ENCODE data around the gene CNIH3. TPM values are rescaled to one million over a fixed set of nuclear protein-coding genes. Genes with fewer than 3 reads are reported as not detected.

The CNIH3 gene
- total and polyA plus RNA-seq, 2 donors (not counting 1 experiment from before 2014, with no cell fraction given): 0.72 to 1.8 TPM

- intact Hi-C loops (cut with micrococcal nuclease): no loop called here
- Histone ChIP-seq H3K36me3 (replicated peaks in 1 of 2; ENCODE audit: control extremely low read depth in 1 of 2, control insufficient read depth in 1 of 2, extremely low read depth in 1 of 2, insufficient read depth in 2 of 2, low read length in 1 of 2) (no peaks in the 10 kb centered on the region), H2AFZ (ENCODE audit: insufficient read depth, low read depth, low read length, poor library complexity, severe bottlenecking) (no peak overlapping the region), H3K4me3 (ENCODE audit: control extremely low read depth in 1 of 5, extremely low read depth in 1 of 5, insufficient read depth in 1 of 5, low read depth in 2 of 5, low read length in 4 of 5) (no peak overlapping the region), H3K4me1 (ENCODE audit: control insufficient read depth in 2 of 2, insufficient read depth in 2 of 2, low read length in 2 of 2) (no peaks in the 10 kb centered on the region), H3K27me3 (replicated peaks in 1 of 4; ENCODE audit: control extremely low read depth in 1 of 4, control insufficient read depth in 3 of 4, insufficient read depth in 4 of 4, low read length in 3 of 4) (no peaks in the 10 kb centered on the region), H3K27ac (ENCODE audit: low read length in 2 of 2) (no peak overlapping the region), H3K9ac (ENCODE audit: low read length) (no peak overlapping the region), H3K4me2 (replicated peaks; ENCODE audit: low read depth, low read length, poor library complexity, severe bottlenecking) (no peak overlapping the region), H3K79me2 (ENCODE audit: control insufficient read depth, insufficient read depth, low read length) (no peaks in the 10 kb centered on the region), H3K9me3 (ENCODE audit: control extremely low read depth in 1 of 3, control insufficient read depth in 2 of 3, insufficient read depth in 1 of 3, low read length in 2 of 3) (no peaks in the 10 kb centered on the region), H4K20me1 (ENCODE audit: control insufficient read depth, insufficient read depth, low read length, poor library complexity, severe bottlenecking) (no peaks in the 10 kb centered on the region)
- Mint-ChIP-seq H3K27ac (no peak overlapping the region), H3K4me1 (no peaks in the 10 kb centered on the region), H3K9me3 (ENCODE audit: insufficient read depth) (no peaks in the 10 kb centered on the region), H3K4me3 (no peak overlapping the region), H3K27me3 (no peaks in the 10 kb centered on the region)
- CTCF ChIA-PET: no interaction called here
- ATAC-seq (ENCODE audit: low read depth) (no peak), DNase-seq (no peak)
- WGBS (ENCODE audit: insufficient coverage): 94% methylated on average over 4 of the region's 8 CpGs
- TF ChIP-seq EZH2 (IDR thresholded peaks at IDR 0.05; ENCODE audit: borderline replicate concordance, insufficient read depth, low read depth, low read length, poor library complexity, severe bottlenecking) (no peak), CTCF (IDR thresholded peaks at IDR 0.05) (no peak)
- POLR2A ChIA-PET: no interaction called here
Observed at GRCh38 chr1:224704107-224704735, 88.1 kb downstream of the CNIH3 start.

GRCh38 chr1:224705578-224705977 lies 89.5 kb downstream of the CNIH3 start:
- H3K9ac ChIP-seq (ENCODE audit: low read length): no peak overlapping the region
- no peak overlapping the region for H3K4me2 ChIP-seq (replicated peaks; ENCODE audit: low read depth, low read length, poor library complexity, severe bottlenecking)
- no peaks in the 10 kb centered on the region for H3K79me2 ChIP-seq (ENCODE audit: control insufficient read depth, insufficient read depth, low read length)
- no peaks in the 10 kb centered on the region for H3K9me3 ChIP-seq (ENCODE audit: control extremely low read depth in 1 of 3, control insufficient read depth in 2 of 3, insufficient read depth in 1 of 3, low read length in 2 of 3)
- no peak overlapping the region for H3K4me3 Mint-ChIP-seq
- TF ChIP-seq CTCF (IDR thresholded peaks at IDR 0.05) (no peak), EZH2 (IDR thresholded peaks at IDR 0.05; ENCODE audit: borderline replicate concordance, insufficient read depth, low read depth, low read length, poor library complexity, severe bottlenecking) (no peak)
- no peak for DNase-seq
- H3K4me1 ChIP-seq (ENCODE audit: control insufficient read depth in 2 of 2, insufficient read depth in 2 of 2, low read length in 2 of 2): no peaks in the 10 kb centered on the region
- no peaks in the 10 kb centered on the region for H4K20me1 ChIP-seq (ENCODE audit: control insufficient read depth, insufficient read depth, low read length, poor library complexity, severe bottlenecking)
- 50% methylated on average over 1 of the region's 3 CpGs for WGBS (ENCODE audit: insufficient coverage)
- POLR2A ChIA-PET: no interaction called here
- no peak overlapping the region for H3K27ac ChIP-seq (ENCODE audit: low read length in 2 of 2)
- H3K27me3 Mint-ChIP-seq: no peaks in the 10 kb centered on the region
- no peak overlapping the region for H2AFZ ChIP-seq (ENCODE audit: insufficient read depth, low read depth, low read length, poor library complexity, severe bottlenecking)
- H3K4me1 Mint-ChIP-seq: no peaks in the 10 kb centered on the region
- no peaks in the 10 kb centered on the region for H3K27me3 ChIP-seq (replicated peaks in 1 of 4; ENCODE audit: control extremely low read depth in 1 of 4, control insufficient read depth in 3 of 4, insufficient read depth in 4 of 4, low read length in 3 of 4)
- H3K9me3 Mint-ChIP-seq (ENCODE audit: insufficient read depth): no peaks in the 10 kb centered on the region
- no peak for ATAC-seq (ENCODE audit: low read depth)
- H3K27ac Mint-ChIP-seq: no peak overlapping the region
- no peak overlapping the region for H3K4me3 ChIP-seq (ENCODE audit: control extremely low read depth in 1 of 5, extremely low read depth in 1 of 5, insufficient read depth in 1 of 5, low read depth in 2 of 5, low read length in 4 of 5)
- intact Hi-C loops (cut with micrococcal nuclease): no loop called here
- CTCF ChIA-PET: no interaction called here
- H3K36me3 ChIP-seq (replicated peaks in 1 of 2; ENCODE audit: control extremely low read depth in 1 of 2, control insufficient read depth in 1 of 2, extremely low read depth in 1 of 2, insufficient read depth in 2 of 2, low read length in 1 of 2): no peaks in the 10 kb centered on the region

All from B cell (primary cell).